Astrocyte (in vitro differentiated cells and primary cell): ENCODE measurements around the gene PPFIBP1.

Experiments used
- CTCF ChIP-seq: IDR thresholded peaks from 2 replicates; pipeline ENCODE4 v1.5.1; 2011; ENCODE audit warnings: low read depth, mild to moderate bottlenecking, inconsistent platforms, low read length, moderate library complexity; ENCODE audit not compliant: insufficient read depth
- EZH2 ChIP-seq: IDR thresholded peaks from 2 replicates; pipeline ENCODE4 v1.6.1; 2012; ENCODE audit warnings: mild to moderate bottlenecking, low read length, inconsistent platforms; ENCODE audit not compliant: insufficient read depth

DNA sequence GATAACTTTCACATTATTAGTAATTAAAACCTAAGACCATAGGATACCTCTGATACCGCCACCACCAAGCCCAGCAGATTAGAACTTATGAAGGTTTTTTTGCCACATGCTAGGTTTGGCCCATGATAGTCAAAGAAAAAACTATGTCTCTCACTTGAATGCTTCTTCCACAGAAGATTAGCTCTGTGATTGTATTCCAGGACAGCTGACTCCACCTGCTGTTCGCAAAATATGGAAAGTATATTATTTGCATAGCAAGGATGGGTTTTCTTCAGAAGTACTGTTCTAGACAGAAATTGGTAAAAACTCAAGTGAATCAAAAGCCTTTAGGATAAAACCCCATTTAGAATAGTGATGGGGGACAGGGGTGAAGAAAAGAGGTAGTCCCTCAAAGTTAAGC, 42.2 kb downstream of the PPFIBP1 start:
- TF ChIP-seq CTCF (no peak), EZH2 (no peak)
